ENCODE results near the gene EFHD1. TPM values are rescaled to one million over a fixed set of nuclear protein-coding genes. Genes with fewer than 3 reads are reported as not detected.

Gene EFHD1
- total and polyA plus RNA-seq, 2 donors = 0.33 to 14.1 TPM

GRCh38 chr2:232641153-232641848, 7.9 kb downstream of the EFHD1 start:
- H3K27me3 ChIP-seq (ENCODE audit: control insufficient read depth in 2 of 2, insufficient read depth in 1 of 2, low read length in 1 of 2) = peaks cover 10 to 42% of the 10 kb centered on the region in 2 donors
- H3K4me1 ChIP-seq (ENCODE audit: control insufficient read depth in 2 of 2, insufficient read depth in 2 of 2, low read length in 2 of 2) = no peaks in the 10 kb centered on the region
- H3K27ac ChIP-seq (ENCODE audit: low read depth in 1 of 2, low read length in 1 of 2) = no peak overlapping the region
- no peaks in the 10 kb centered on the region for H3K9me3 ChIP-seq (ENCODE audit: control insufficient read depth in 2 of 2, insufficient read depth in 1 of 2, low read length in 1 of 2)
- H3K4me3 ChIP-seq (ENCODE audit: low read length in 2 of 2) = no peak overlapping the region
- DNase-seq (ENCODE audit: low read depth in 6 of 9, low spot score in 9 of 9) = no peak
- H3K36me3 ChIP-seq (ENCODE audit: control insufficient read depth in 2 of 2, insufficient read depth in 2 of 2, low read length in 1 of 2) = no peaks in the 10 kb centered on the region
- WGBS = 97% methylated on average over 11 of the region's 11 CpGs

DNA sequence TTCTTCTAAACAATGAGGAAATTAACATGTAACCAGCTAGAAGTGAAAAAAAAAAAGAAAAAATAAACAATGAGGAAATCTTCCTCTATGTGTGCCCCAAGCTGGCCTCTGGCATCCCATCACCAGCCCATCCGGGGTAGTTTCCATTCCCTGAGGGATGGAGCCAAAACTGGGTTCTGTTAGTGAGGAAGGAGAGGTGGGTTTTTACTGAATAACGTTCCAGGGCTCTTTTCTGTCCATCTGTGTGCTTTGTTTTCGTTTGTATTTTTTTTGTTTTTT, 9.7 kb downstream of the EFHD1 start:
- H3K36me3 ChIP-seq (ENCODE audit: control insufficient read depth in 2 of 2, insufficient read depth in 2 of 2, low read length in 1 of 2) = no peaks in the 10 kb centered on the region
- peaks cover 3 to 29% of the 10 kb centered on the region in 2 donors for H3K27me3 ChIP-seq (ENCODE audit: control insufficient read depth in 2 of 2, insufficient read depth in 1 of 2, low read length in 1 of 2)
- H3K9me3 ChIP-seq (ENCODE audit: control insufficient read depth in 2 of 2, insufficient read depth in 1 of 2, low read length in 1 of 2) = no peaks in the 10 kb centered on the region
- no peak overlapping the region for H3K4me3 ChIP-seq (ENCODE audit: low read length in 2 of 2)
- WGBS = 86% methylated on average over 3 of the region's 3 CpGs
- no peak for DNase-seq (ENCODE audit: low read depth in 6 of 9, low spot score in 9 of 9)
- H3K4me1 ChIP-seq (ENCODE audit: control insufficient read depth in 2 of 2, insufficient read depth in 2 of 2, low read length in 2 of 2) = no peaks in the 10 kb centered on the region
- no peak overlapping the region for H3K27ac ChIP-seq (ENCODE audit: low read depth in 1 of 2, low read length in 1 of 2)

- Histone ChIP-seq H3K36me3 (ENCODE audit: control insufficient read depth in 2 of 2, insufficient read depth in 2 of 2, low read length in 1 of 2) (no peaks in the 10 kb centered on the region), H3K27ac (ENCODE audit: low read depth in 1 of 2, low read length in 1 of 2) (no peak overlapping the region), H3K4me1 (ENCODE audit: control insufficient read depth in 2 of 2, insufficient read depth in 2 of 2, low read length in 2 of 2) (no peaks in the 10 kb centered on the region), H3K9me3 (ENCODE audit: control insufficient read depth in 2 of 2, insufficient read depth in 1 of 2, low read length in 1 of 2) (no peaks in the 10 kb centered on the region), H3K27me3 (ENCODE audit: control insufficient read depth in 2 of 2, insufficient read depth in 1 of 2, low read length in 1 of 2) (peaks cover 0 to 21% of the 10 kb centered on the region in 2 donors), H3K4me3 (ENCODE audit: low read length in 2 of 2) (no peak overlapping the region)
- DNase-seq (ENCODE audit: low read depth in 6 of 9, low spot score in 9 of 9) = no peak
- 83% methylated on average over 8 of the region's 8 CpGs for WGBS
Observed at GRCh38 chr2:232643813-232644347, 10.5 kb downstream of the EFHD1 start.

DNA sequence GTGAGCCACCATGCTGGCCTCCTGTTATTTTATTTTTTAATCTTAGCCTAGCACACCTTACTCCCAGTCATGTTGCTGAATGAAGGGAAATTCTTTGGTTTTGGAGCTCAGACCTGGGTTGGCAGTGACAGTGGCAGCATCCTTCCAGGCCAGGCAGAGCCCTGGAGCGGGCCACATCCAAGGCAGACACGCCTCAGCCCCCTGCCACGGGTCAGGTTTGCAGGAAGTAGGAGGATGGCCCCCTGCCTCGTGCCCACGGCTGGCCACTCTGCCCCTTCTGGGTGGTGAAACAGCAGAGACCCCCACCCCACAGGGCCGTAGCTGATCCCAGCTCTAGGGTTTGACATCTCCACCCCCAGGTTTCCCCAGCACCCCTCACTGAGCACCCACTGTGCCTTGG, 11.7 kb downstream of the EFHD1 start:
- no peaks in the 10 kb centered on the region for H3K9me3 ChIP-seq (ENCODE audit: control insufficient read depth in 2 of 2, insufficient read depth in 1 of 2, low read length in 1 of 2)
- WGBS = 93% methylated on average over 6 of the region's 6 CpGs
- no peaks in the 10 kb centered on the region for H3K4me1 ChIP-seq (ENCODE audit: control insufficient read depth in 2 of 2, insufficient read depth in 2 of 2, low read length in 2 of 2)
- H3K36me3 ChIP-seq (ENCODE audit: control insufficient read depth in 2 of 2, insufficient read depth in 2 of 2, low read length in 1 of 2) = no peaks in the 10 kb centered on the region
- peaks cover 0 to 15% of the 10 kb centered on the region in 2 donors for H3K27me3 ChIP-seq (ENCODE audit: control insufficient read depth in 2 of 2, insufficient read depth in 1 of 2, low read length in 1 of 2)
- no peak overlapping the region for H3K27ac ChIP-seq (ENCODE audit: low read depth in 1 of 2, low read length in 1 of 2)
- no peak for DNase-seq (ENCODE audit: low read depth in 6 of 9, low spot score in 9 of 9)
- no peak overlapping the region for H3K4me3 ChIP-seq (ENCODE audit: low read length in 2 of 2)

DNA sequence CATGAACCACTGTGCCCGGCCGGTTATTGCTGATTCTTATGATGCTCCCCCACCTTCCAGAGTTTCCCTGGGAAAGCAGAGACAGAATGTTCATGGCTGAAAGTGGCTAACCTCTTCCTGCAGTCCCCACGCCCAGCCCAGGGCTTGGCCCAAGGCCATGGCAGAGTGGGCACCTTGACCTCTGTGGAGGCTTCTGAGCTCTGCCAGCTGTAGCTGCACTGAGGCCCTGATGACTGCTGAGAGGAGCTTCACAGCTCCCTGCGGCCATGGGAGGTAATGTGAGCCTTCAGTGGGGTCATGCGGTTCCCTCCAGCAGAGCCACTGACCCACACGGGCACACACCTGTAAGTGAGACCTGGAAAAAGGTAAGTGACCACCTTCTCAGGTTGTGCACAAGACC, 13.3 kb downstream of the EFHD1 start:
- Histone ChIP-seq H3K27ac (ENCODE audit: low read depth in 1 of 2, low read length in 1 of 2) (no peak overlapping the region), H3K36me3 (ENCODE audit: control insufficient read depth in 2 of 2, insufficient read depth in 2 of 2, low read length in 1 of 2) (no peaks in the 10 kb centered on the region), H3K9me3 (ENCODE audit: control insufficient read depth in 2 of 2, insufficient read depth in 1 of 2, low read length in 1 of 2) (no peaks in the 10 kb centered on the region), H3K27me3 (ENCODE audit: control insufficient read depth in 2 of 2, insufficient read depth in 1 of 2, low read length in 1 of 2) (peaks cover 0 to 14% of the 10 kb centered on the region in 2 donors), H3K4me3 (ENCODE audit: low read length in 2 of 2) (no peak overlapping the region), H3K4me1 (ENCODE audit: control insufficient read depth in 2 of 2, insufficient read depth in 2 of 2, low read length in 2 of 2) (no peaks in the 10 kb centered on the region)
- DNase-seq (ENCODE audit: low read depth in 6 of 9, low spot score in 9 of 9) = no peak
- 93% methylated on average over 6 of the region's 6 CpGs for WGBS

GRCh38 chr2:232647261-232647660, 13.9 kb downstream of the EFHD1 start:
- no peak overlapping the region for H3K27ac ChIP-seq (ENCODE audit: low read depth in 1 of 2, low read length in 1 of 2)
- 93% methylated on average over 8 of the region's 8 CpGs for WGBS
- no peak for DNase-seq (ENCODE audit: low read depth in 6 of 9, low spot score in 9 of 9)

GRCh38 chr2:232649033-232649432, 15.6 kb downstream of the EFHD1 start:
- Histone ChIP-seq H3K9me3 (ENCODE audit: control insufficient read depth in 2 of 2, insufficient read depth in 1 of 2, low read length in 1 of 2) (no peaks in the 10 kb centered on the region), H3K27ac (ENCODE audit: low read depth in 1 of 2, low read length in 1 of 2) (no peak overlapping the region), H3K27me3 (ENCODE audit: control insufficient read depth in 2 of 2, insufficient read depth in 1 of 2, low read length in 1 of 2) (peaks cover 0 to 7% of the 10 kb centered on the region in 2 donors), H3K4me1 (ENCODE audit: control insufficient read depth in 2 of 2, insufficient read depth in 2 of 2, low read length in 2 of 2) (no peaks in the 10 kb centered on the region), H3K36me3 (ENCODE audit: control insufficient read depth in 2 of 2, insufficient read depth in 2 of 2, low read length in 1 of 2) (no peaks in the 10 kb centered on the region), H3K4me3 (ENCODE audit: low read length in 2 of 2) (no peak overlapping the region)
- DNase-seq (ENCODE audit: low read depth in 6 of 9, low spot score in 9 of 9) = no peak
- WGBS = 94% methylated on average over 11 of the region's 11 CpGs

More at GRCh38 chr2:232647261-232647660, 13.9 kb downstream of the EFHD1 start:
- Histone ChIP-seq H3K4me1 (ENCODE audit: control insufficient read depth in 2 of 2, insufficient read depth in 2 of 2, low read length in 2 of 2) (no peaks in the 10 kb centered on the region), H3K4me3 (ENCODE audit: low read length in 2 of 2) (no peak overlapping the region), H3K27me3 (ENCODE audit: control insufficient read depth in 2 of 2, insufficient read depth in 1 of 2, low read length in 1 of 2) (peaks cover 0 to 14% of the 10 kb centered on the region in 2 donors), H3K36me3 (ENCODE audit: control insufficient read depth in 2 of 2, insufficient read depth in 2 of 2, low read length in 1 of 2) (no peaks in the 10 kb centered on the region), H3K9me3 (ENCODE audit: control insufficient read depth in 2 of 2, insufficient read depth in 1 of 2, low read length in 1 of 2) (no peaks in the 10 kb centered on the region)

GRCh38 chr2:232652505-232652851, 19.1 kb downstream of the EFHD1 start:
- WGBS = 92% methylated on average over 4 of the region's 4 CpGs
- no peaks in the 10 kb centered on the region for H3K9me3 ChIP-seq (ENCODE audit: control insufficient read depth in 2 of 2, insufficient read depth in 1 of 2, low read length in 1 of 2)
- H3K36me3 ChIP-seq (ENCODE audit: control insufficient read depth in 2 of 2, insufficient read depth in 2 of 2, low read length in 1 of 2) = no peaks in the 10 kb centered on the region
- no peak for DNase-seq (ENCODE audit: low read depth in 6 of 9, low spot score in 9 of 9)
- H3K27me3 ChIP-seq (ENCODE audit: control insufficient read depth in 2 of 2, insufficient read depth in 1 of 2, low read length in 1 of 2) = peaks cover 0 to 2% of the 10 kb centered on the region in 2 donors
- H3K4me1 ChIP-seq (ENCODE audit: control insufficient read depth in 2 of 2, insufficient read depth in 2 of 2, low read length in 2 of 2) = no peaks in the 10 kb centered on the region
- H3K4me3 ChIP-seq (ENCODE audit: low read length in 2 of 2) = no peak overlapping the region
- H3K27ac ChIP-seq (ENCODE audit: low read depth in 1 of 2, low read length in 1 of 2) = no peak overlapping the region

GRCh38 chr2:232653441-232653840, 20.0 kb downstream of the EFHD1 start:
- no peak overlapping the region for H3K4me3 ChIP-seq (ENCODE audit: low read length in 2 of 2)
- H3K9me3 ChIP-seq (ENCODE audit: control insufficient read depth in 2 of 2, insufficient read depth in 1 of 2, low read length in 1 of 2) = no peaks in the 10 kb centered on the region
- WGBS = 97% methylated on average over 7 of the region's 7 CpGs
- DNase-seq (ENCODE audit: low read depth in 6 of 9, low spot score in 9 of 9) = no peak
- no peaks in the 10 kb centered on the region for H3K4me1 ChIP-seq (ENCODE audit: control insufficient read depth in 2 of 2, insufficient read depth in 2 of 2, low read length in 2 of 2)
- H3K27me3 ChIP-seq (ENCODE audit: control insufficient read depth in 2 of 2, insufficient read depth in 1 of 2, low read length in 1 of 2) = peaks cover 0 to 2% of the 10 kb centered on the region in 2 donors
- H3K36me3 ChIP-seq (ENCODE audit: control insufficient read depth in 2 of 2, insufficient read depth in 2 of 2, low read length in 1 of 2) = no peaks in the 10 kb centered on the region
- no peak overlapping the region for H3K27ac ChIP-seq (ENCODE audit: low read depth in 1 of 2, low read length in 1 of 2)

All from thymus (tissue), 11 donors.